ENCODE results near the gene RIOK3.
"Not testable (repeated sequence)": the region's sequence is repeated elsewhere in the genome, so short reads cannot be mapped to it uniquely, and the experiment has no call there.

RIOK3 gene

DNA sequence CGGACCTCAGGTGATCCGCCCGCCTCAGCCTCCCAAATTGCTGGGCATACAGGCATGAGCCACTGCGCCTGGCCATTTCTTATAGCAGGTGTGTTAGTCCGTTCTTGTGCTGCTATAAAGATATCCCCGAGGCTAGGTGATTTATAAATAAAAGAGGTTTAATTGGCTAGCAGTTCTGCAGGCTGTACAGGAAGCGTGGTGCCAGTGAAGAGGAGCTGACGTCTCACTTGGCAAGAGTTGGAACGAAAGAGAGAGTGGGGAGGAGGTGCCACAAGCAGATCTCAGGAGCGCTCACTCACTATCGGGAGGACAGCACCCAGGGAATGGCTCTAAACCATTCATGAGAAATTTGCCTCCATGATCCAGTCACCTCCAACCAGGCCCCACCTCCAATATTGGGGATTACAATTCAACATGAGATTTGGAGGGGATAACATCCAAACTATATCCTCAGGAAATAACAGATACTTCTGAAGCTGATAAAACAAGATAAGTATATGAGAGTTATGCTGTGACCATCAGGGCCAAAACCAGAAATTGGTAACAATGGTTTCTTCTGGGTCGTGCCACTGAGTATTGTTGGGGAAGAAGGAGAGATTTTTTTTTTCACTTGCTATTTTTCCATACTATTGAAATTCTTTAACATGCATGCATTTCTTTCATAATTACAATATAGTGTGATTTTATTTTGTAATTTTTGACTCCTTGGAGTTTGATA is 42.8 kb downstream of the RIOK3 start:
- Mint-ChIP-seq H3K27me3 (ENCODE audit: low read depth) (peaks cover 5% of the 10 kb centered on the region), H3K4me3 (no peak overlapping the region), H3K9me3 (peaks cover 8% of the 10 kb centered on the region), H3K36me3 (ENCODE audit: low read depth) (peaks cover 2% of the 10 kb centered on the region), H3K27ac (no peak overlapping the region), H3K4me1 (ENCODE audit: low read depth) (peaks cover 11% of the 10 kb centered on the region)

DNA sequence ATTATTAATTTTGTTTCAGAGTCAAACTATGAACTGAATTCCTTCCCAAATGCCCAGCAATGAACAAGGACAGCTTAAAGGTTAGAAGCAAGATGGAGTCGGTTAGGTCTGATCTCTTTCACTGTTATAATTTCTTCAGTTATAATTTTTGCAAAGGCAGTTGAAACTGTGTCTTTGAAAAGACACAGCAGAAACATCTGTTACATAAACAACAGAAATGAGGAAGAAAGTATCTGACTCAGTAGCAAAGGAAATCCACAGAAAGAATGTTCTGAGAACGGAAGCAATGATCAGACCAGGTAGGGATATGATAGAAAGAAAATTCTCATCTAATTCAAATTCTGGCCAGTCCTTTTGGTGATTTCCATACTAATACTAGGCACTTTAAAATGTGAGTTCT is 45.0 kb downstream of the RIOK3 start:
- Mint-ChIP-seq H3K4me1 (ENCODE audit: low read depth) (peaks cover 19% of the 10 kb centered on the region), H3K27me3 (ENCODE audit: low read depth) (no peaks in the 10 kb centered on the region), H3K9me3 (peaks cover under 1% of the 10 kb centered on the region), H3K36me3 (ENCODE audit: low read depth) (peaks cover 2% of the 10 kb centered on the region), H3K27ac (no peak overlapping the region), H3K4me3 (no peak overlapping the region)

DNA sequence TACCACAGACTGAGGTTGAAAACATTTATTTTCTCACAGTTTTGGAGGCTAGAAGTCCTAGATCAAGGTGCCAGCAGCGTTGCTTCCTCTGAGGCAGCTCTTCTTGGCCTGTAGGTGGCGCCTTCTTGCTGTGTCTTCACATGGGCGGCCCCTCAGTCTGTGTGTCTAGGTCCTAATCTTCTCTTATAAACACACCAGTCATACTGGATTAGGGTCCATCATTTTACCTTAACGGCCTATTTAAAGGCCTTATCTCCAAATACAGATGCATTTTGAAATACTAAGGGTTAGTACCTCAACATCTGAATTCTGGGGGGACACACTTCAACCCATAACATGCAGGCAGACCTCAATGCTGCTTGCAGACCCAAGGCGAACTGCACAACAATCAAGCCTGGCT is 45.8 kb downstream of the RIOK3 start:
- Mint-ChIP-seq H3K9me3 (no peaks in the 10 kb centered on the region), H3K27ac (no peak overlapping the region), H3K36me3 (ENCODE audit: low read depth) (peaks cover 2% of the 10 kb centered on the region), H3K4me1 (ENCODE audit: low read depth) (peaks cover 19% of the 10 kb centered on the region), H3K4me3 (no peak overlapping the region), H3K27me3 (ENCODE audit: low read depth) (no peaks in the 10 kb centered on the region)

DNA sequence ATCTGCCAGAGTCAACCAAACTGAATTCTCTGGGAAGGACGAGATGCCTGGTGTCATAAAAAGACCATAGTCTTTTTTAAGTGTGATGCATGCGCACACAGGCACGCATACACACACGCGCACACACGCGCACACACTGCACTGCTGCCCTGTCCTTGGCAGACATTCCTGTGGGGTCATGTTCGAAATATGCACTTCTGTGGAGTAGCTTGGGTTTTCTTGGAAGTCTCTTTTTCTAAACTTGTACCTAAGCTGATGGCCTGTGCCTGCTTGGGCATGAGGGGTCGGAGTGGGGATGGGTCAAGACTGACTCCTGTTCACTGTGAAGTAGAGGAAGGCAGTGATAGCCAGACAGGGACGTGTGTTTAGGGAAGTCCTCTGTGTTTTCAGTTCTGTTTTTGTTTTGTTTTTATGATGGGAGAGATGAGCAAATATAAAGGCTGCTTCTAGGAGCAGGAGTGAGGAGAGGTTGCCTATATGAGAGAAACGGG is 46.2 kb downstream of the RIOK3 start:
- no peaks in the 10 kb centered on the region for H3K27me3 Mint-ChIP-seq (ENCODE audit: low read depth)
- H3K4me1 Mint-ChIP-seq (ENCODE audit: low read depth), result peaks cover 22% of the 10 kb centered on the region
- H3K9me3 Mint-ChIP-seq, result no peaks in the 10 kb centered on the region
- H3K4me3 Mint-ChIP-seq, result no peak overlapping the region
- no peak overlapping the region for H3K27ac Mint-ChIP-seq
- H3K36me3 Mint-ChIP-seq (ENCODE audit: low read depth), result peaks cover 3% of the 10 kb centered on the region

DNA sequence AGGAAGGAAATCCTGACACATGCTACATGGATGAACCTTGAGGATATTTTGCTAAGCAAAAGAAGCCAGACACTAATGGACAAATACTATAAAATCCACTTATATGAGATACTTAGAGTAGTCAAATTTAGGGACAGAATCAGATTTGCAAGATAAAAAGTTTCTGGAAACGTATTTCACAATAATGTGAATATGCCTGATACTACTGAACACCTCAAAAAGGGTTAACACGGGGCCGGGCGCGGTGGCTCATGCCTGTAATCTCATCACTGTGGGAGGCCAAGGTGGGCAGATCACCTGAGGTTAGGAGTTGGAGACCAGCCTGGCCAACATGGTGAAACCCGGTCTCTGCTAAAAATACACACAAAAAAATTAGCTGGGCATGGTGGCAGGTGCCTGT is 48.5 kb downstream of the RIOK3 start:
- no peaks in the 10 kb centered on the region for H3K9me3 Mint-ChIP-seq
- no peak overlapping the region for H3K27ac Mint-ChIP-seq
- H3K36me3 Mint-ChIP-seq (ENCODE audit: low read depth), result peaks cover 9% of the 10 kb centered on the region
- no peak overlapping the region for H3K4me3 Mint-ChIP-seq
- peaks cover 34% of the 10 kb centered on the region for H3K4me1 Mint-ChIP-seq (ENCODE audit: low read depth)
- no peaks in the 10 kb centered on the region for H3K27me3 Mint-ChIP-seq (ENCODE audit: low read depth)

DNA sequence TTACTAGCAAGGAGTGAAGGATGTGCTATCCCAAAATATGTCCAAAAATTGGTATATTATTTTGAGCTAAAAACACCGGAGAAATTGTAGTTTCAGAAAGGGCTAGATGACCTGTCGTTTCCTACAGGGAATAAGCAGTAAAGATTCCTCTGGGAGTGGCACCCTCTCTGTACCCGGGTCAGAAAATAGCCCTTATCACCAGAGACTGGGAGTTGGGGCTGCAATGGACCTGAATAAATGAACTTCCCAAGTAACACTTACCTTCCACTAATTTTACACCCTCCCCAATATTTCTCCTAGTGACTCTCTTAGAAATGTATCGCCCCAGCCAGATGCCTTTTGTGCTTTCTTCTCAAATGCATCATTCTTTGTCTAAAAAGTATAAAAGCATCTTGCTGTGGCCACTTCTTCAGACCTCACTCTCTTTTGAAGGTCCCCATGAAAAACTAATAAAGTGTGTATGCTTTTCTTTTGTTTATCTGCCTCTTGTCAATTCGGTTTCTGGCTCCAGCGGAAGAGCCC is 49.5 kb downstream of the RIOK3 start:
- Mint-ChIP-seq H3K4me1 (ENCODE audit: low read depth) (peaks cover 41% of the 10 kb centered on the region), H3K9me3 (no peaks in the 10 kb centered on the region), H3K27ac (peak overlapping the region; percentile 87), H3K4me3 (peak overlapping the region; percentile 78), H3K36me3 (ENCODE audit: low read depth) (peaks cover 15% of the 10 kb centered on the region), H3K27me3 (ENCODE audit: low read depth) (no peaks in the 10 kb centered on the region)

DNA sequence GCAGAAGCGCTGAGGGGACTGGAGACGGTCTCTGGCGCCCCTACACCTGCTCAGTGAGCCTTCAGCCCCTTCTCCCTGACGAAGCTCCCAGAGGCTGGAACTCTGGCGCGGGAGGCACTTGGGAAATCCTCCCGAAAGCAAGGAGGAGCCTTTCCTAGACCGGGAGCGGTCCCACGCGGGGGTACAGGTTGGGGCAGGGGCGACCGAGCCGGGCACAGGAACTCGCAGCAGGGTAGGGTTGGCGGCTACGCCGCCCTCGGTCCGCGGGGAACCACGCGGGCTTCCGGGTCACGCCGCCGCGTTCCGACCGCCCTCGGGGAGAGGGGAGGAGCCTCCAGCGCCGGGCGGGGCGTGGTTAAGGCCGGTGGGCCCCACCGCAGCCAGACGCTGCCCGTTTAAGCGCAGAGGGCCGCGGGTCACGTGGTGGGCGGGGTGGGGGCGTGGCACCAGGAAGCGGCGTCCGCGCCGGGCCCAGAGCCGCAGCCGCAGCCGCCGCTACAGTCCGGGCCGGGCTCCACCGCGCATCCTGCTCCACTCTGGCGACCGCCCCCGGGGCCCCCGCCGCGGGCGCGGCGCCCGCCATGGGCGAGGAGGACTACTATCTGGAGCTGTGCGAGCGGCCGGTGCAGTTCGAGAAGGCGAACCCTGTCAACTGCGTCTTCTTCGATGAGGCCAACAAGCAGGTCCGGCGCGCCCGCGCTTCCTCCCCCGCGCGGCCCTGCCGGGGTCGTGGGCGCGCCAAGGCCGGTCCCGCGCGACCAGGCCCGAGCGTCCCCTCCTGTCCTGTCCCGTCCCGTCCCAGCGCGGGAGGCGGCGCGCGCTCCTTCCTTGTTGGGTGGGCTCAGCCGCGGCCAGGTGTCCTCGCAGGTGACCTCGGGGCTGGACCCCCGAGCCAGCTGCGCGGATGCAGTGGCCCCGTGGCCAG is 50.2 kb downstream of the RIOK3 start, which contains the start of gene RMC1:
Gene RMC1, plus strand, starts transcription at position 474 of the 925 bp plus-strand sequence. Its CDS starts 108 bp downstream, at position 582.
- Mint-ChIP-seq H3K27ac (peak within 1 kb of the TSS; percentile 92), H3K4me1 (ENCODE audit: low read depth) (peaks cover 47% of the 10 kb centered on the region), H3K9me3 (no peaks in the 10 kb centered on the region), H3K4me3 (peak within 1 kb of the TSS; percentile 93), H3K36me3 (ENCODE audit: low read depth) (peaks cover 20% of the 10 kb centered on the region), H3K27me3 (ENCODE audit: low read depth) (no peaks in the 10 kb centered on the region)

DNA sequence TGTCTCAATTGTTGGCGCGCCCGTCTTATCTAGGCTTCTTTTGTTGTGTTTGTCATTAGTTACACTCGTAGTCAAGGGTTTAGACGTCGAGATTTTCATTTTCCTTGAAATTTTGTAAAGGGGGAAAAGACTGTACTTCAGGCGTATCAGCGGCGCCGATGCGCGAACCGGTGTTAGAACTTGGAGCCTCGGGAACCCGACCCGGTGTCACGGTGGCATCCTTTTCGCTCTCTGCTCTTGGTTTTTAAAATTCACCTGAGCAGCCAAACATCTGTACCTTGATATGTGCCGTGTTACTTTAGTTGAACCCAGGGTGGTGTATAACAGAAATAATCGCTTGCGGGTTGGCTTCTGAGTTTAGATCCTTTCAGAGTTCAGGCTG is 50.9 kb downstream of the RIOK3 start:
- H3K9me3 Mint-ChIP-seq, result no peaks in the 10 kb centered on the region
- H3K27ac Mint-ChIP-seq, result peak overlapping the region; percentile 92
- peaks cover 25% of the 10 kb centered on the region for H3K36me3 Mint-ChIP-seq (ENCODE audit: low read depth)
- peak overlapping the region; percentile 93 for H3K4me3 Mint-ChIP-seq
- no peaks in the 10 kb centered on the region for H3K27me3 Mint-ChIP-seq (ENCODE audit: low read depth)
- peaks cover 47% of the 10 kb centered on the region for H3K4me1 Mint-ChIP-seq (ENCODE audit: low read depth)

DNA sequence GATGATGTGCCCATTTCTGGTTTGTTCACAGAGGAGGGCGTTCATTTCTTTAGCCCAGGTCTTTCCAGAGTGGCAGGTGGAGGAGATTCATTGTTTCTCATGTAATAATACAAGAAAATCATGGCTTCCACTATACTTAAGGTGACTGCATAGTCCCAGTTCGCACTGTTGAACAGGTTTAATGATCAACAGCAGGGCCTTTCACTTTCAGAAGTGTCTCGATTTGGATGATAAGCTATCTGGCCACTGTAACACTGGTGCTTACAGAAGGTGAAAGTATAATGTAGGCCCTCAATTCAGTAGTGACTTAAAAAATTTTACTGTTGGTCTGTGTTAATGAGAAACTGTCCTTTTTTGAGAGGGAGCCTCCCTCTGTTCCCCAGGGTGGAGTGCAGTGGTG is 51.6 kb downstream of the RIOK3 start:
- peak overlapping the region; percentile 92 for H3K27ac Mint-ChIP-seq
- H3K36me3 Mint-ChIP-seq (ENCODE audit: low read depth), result peaks cover 25% of the 10 kb centered on the region
- peak overlapping the region; percentile 93 for H3K4me3 Mint-ChIP-seq
- H3K27me3 Mint-ChIP-seq (ENCODE audit: low read depth), result no peaks in the 10 kb centered on the region
- H3K9me3 Mint-ChIP-seq, result no peaks in the 10 kb centered on the region
- H3K4me1 Mint-ChIP-seq (ENCODE audit: low read depth), result peaks cover 43% of the 10 kb centered on the region

DNA sequence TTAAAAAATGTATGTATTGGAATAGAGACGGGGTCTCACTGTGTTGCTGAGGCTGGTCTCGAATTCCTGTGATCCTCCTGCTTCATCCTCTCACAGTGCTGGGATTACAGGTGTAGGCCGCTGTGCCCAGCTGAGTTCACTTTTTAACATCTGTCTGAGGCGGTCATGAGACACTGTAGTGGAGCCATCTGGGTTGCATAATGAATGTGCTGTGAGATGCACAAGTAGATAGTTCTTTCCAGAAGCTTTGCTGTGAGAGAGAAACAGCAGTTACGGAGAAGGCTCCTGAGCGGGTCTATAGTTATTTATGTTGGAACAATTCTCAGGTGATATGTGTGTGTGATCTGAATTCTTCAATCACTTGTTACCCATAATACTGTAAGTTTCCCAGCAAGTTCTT is 53.3 kb downstream of the RIOK3 start:
- Mint-ChIP-seq H3K36me3 (ENCODE audit: low read depth) (peaks cover 36% of the 10 kb centered on the region), H3K4me1 (ENCODE audit: low read depth) (peaks cover 38% of the 10 kb centered on the region), H3K27ac (no peak overlapping the region), H3K4me3 (no peak overlapping the region), H3K9me3 (no peaks in the 10 kb centered on the region), H3K27me3 (ENCODE audit: low read depth) (no peaks in the 10 kb centered on the region)

DNA sequence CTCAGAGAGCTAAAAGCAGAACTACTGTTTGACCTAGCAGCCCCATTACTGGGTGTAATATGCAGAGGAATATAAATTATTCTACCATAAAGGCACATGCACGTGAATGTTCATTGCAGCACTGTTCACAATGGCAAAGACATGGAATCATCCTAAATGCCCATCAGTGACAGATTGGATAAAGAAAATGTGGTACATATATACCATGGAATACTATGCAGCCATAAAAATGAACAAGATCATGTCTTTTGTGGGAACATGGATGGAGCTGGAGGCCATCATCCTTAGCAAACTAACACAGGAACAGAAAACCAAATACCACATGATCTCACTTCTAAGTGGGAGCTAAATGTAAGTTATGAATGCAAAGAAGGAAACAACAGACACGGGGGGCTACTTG is 57.8 kb downstream of the RIOK3 start:
- not testable (repeated sequence) for H3K9me3 Mint-ChIP-seq; H3K27me3 Mint-ChIP-seq (ENCODE audit: low read depth); H3K4me3 Mint-ChIP-seq; H3K27ac Mint-ChIP-seq
- H3K36me3 Mint-ChIP-seq (ENCODE audit: low read depth), result peaks cover 42% of the 10 kb centered on the region
- peaks cover 33% of the 10 kb centered on the region for H3K4me1 Mint-ChIP-seq (ENCODE audit: low read depth)

DNA sequence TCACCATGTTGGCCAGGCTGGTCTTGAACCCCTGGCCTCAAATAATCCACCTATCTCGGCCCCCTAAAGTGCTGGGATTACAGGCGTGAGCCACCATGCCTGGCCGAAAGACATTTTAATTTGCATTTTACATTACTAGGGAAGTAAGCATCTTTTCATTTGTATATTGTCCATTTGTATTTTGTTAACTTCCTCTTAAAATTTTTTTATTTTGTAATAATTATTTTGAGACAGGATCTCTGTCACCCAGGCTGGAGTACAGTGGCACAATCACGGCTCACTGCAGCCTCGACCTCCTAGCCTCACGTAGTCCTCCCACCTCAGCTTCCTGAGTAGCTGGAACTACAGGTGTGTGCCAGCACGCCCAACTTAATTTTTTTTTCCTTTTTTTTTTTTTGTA is 59.1 kb downstream of the RIOK3 start:
- H3K27ac Mint-ChIP-seq, result peak overlapping the region; percentile 75
- H3K4me3 Mint-ChIP-seq, result peak overlapping the region; percentile 41
- H3K4me1 Mint-ChIP-seq (ENCODE audit: low read depth), result peaks cover 28% of the 10 kb centered on the region
- peaks cover 40% of the 10 kb centered on the region for H3K36me3 Mint-ChIP-seq (ENCODE audit: low read depth)
- H3K27me3 Mint-ChIP-seq (ENCODE audit: low read depth); H3K9me3 Mint-ChIP-seq: not testable (repeated sequence)

DNA sequence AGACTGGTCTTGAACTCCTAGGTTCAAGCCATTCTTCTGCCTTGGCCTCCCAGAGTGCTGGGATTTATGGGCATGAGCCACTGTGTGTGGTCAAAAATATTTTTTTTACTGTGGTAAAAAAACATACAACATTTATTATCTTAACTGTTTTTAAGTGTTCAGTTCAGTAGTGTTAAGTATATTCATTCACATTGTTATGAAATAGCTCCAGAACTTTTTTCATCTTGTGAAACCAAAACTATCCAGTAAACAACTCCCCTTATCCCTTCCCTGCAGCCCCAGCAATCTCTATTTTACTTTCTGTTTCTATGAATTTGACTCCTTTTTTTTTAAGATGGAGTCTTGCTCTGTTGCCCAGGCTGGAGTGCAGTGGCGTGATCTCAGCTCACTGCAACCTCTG is 59.6 kb downstream of the RIOK3 start:
- Mint-ChIP-seq H3K36me3 (ENCODE audit: low read depth) (peaks cover 39% of the 10 kb centered on the region), H3K9me3 (no peaks in the 10 kb centered on the region), H3K27ac (peak overlapping the region; percentile 75), H3K27me3 (ENCODE audit: low read depth) (no peaks in the 10 kb centered on the region), H3K4me3 (peak overlapping the region; percentile 41), H3K4me1 (ENCODE audit: low read depth) (peaks cover 25% of the 10 kb centered on the region)

DNA sequence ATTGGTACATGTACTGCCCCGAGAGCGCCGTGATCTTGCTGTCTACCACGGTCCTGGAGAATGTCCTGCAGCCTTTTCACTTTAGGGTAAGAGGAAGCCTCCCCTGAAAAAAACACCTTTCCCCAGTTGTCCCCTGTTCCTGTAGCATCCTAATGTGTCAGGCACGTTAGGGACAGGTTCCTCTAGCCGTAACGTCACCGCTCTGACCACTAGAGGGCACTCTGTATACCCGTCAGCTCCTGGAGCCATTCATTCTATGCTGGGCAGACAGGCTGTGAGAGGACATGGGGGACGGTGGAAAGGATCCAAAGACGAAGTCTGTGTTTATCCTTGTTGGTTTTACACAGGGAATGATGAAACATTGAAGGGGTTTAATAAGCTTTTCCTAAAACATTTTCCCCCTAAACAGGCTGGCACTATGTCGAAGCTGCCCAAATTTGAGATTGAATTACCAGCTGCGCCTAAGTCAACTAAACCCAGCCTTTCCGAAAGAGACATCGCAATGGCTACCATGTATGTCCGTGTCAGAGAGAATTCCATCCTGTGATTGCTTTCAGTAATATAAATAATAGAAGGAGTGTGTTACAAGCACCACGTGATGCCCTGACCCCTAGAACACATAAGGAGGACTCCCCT is 62.9 kb downstream of the RIOK3 start:
- no peak overlapping the region for H3K4me3 Mint-ChIP-seq
- peaks cover 15% of the 10 kb centered on the region for H3K4me1 Mint-ChIP-seq (ENCODE audit: low read depth)
- H3K9me3 Mint-ChIP-seq, result no peaks in the 10 kb centered on the region
- no peaks in the 10 kb centered on the region for H3K27me3 Mint-ChIP-seq (ENCODE audit: low read depth)
- H3K36me3 Mint-ChIP-seq (ENCODE audit: low read depth), result peaks cover 44% of the 10 kb centered on the region
- H3K27ac Mint-ChIP-seq, result peak overlapping the region; percentile 77
